HL-60 (cell line): ENCODE measurements around the gene AP3M1.

ENCODE experiments used
- DNase-seq, 2 experiments: peaks; one replicate each; pipeline ENCODE4 v3.0.0-alpha.2; 2010 to 2020; ENCODE audit warnings: low read depth in 1 of 2, low spot score in 1 of 2
- H3K27ac ChIP-seq: fragments of 250-450 bp; sonication (Bioruptor Pico); replicated peaks from 2 replicates; pipeline ENCODE4 v1.5.1; 2020; ENCODE audit warnings: mild to moderate bottlenecking, moderate library complexity
- H3K27me3 ChIP-seq: fragments of 250-450 bp; sonication (Bioruptor Pico); 2 replicates; pipeline ENCODE4 v1.5.1; 2021; ENCODE audit warnings: mild to moderate bottlenecking, moderate library complexity; ENCODE audit not compliant: insufficient read depth, poor library complexity, severe bottlenecking
- H3K4me3 ChIP-seq: replicated peaks from 2 replicates; pipeline ENCODE4 v1.5.1; 2011; ENCODE audit warnings: mild to moderate bottlenecking, control low read depth, low read length; ENCODE audit not compliant: insufficient read depth
- GABPA ChIP-seq: IDR thresholded peaks from 2 replicates; pipeline ENCODE4 v1.6.1; 2012; ENCODE audit warnings: low read depth
- POLR2AphosphoS5 ChIP-seq: IDR thresholded peaks from 2 replicates; pipeline ENCODE4 v1.6.1; 2012; ENCODE audit warnings: low read depth
- SPI1 ChIP-seq: IDR thresholded peaks from 2 replicates; pipeline ENCODE4 v1.6.1; 2012; ENCODE audit warnings: low read depth, mild to moderate bottlenecking, borderline replicate concordance
- TF ChIP-seq, protein P1 (sequence below): IDR thresholded peaks from 2 replicates; pipeline ENCODE4 v1.6.1; 2012; ENCODE audit warnings: low read depth; ENCODE audit not compliant: insufficient replicate concordance
- TF ChIP-seq, protein P2 (sequence below): IDR thresholded peaks from one replicate; pipeline ENCODE4 v1.5.1; 2011; ENCODE audit warnings: low read length, control low read depth, inconsistent platforms; ENCODE audit not compliant: insufficient read depth

Gene AP3M1

DNA sequence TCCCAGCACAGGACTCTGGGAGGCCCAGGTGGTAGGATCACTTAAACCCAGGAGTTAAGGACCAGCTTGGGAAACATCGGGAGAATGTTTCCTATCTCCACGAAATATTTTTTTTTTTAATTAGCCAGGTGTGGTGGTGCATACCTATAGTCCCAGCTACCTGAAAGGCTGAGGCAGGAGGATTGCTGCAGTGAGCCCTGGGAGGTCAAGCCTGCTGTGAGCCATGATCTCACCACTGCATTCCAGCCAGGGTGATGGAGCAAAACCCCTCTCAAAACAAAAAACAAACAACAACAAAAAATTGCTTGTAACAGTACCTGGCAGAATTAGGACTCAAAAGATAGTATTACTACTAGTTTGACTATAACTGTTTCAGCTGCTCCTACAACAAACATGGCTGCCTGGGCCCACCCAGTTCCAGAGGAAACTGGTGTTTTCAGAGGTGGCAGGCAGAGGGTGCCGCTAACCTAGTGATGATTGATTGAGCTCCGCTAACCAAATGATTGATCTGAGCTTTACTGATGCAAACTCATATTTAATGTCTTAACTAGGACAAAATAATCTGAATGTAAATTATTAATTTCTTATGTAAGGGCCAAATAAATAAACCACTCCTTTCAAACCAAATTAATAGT, 57.0 kb downstream of the AP3M1 start:
- Histone ChIP-seq H3K27ac (no peak overlapping the region), H3K27me3 (no peaks in the 10 kb centered on the region), H3K4me3 (no peak overlapping the region)
- TF ChIP-seq GABPA: no peak
- no peak for TF ChIP-seq POLR2AphosphoS5
- TF ChIP-seq SPI1: no peak
- TF ChIP-seq, protein P1, sequence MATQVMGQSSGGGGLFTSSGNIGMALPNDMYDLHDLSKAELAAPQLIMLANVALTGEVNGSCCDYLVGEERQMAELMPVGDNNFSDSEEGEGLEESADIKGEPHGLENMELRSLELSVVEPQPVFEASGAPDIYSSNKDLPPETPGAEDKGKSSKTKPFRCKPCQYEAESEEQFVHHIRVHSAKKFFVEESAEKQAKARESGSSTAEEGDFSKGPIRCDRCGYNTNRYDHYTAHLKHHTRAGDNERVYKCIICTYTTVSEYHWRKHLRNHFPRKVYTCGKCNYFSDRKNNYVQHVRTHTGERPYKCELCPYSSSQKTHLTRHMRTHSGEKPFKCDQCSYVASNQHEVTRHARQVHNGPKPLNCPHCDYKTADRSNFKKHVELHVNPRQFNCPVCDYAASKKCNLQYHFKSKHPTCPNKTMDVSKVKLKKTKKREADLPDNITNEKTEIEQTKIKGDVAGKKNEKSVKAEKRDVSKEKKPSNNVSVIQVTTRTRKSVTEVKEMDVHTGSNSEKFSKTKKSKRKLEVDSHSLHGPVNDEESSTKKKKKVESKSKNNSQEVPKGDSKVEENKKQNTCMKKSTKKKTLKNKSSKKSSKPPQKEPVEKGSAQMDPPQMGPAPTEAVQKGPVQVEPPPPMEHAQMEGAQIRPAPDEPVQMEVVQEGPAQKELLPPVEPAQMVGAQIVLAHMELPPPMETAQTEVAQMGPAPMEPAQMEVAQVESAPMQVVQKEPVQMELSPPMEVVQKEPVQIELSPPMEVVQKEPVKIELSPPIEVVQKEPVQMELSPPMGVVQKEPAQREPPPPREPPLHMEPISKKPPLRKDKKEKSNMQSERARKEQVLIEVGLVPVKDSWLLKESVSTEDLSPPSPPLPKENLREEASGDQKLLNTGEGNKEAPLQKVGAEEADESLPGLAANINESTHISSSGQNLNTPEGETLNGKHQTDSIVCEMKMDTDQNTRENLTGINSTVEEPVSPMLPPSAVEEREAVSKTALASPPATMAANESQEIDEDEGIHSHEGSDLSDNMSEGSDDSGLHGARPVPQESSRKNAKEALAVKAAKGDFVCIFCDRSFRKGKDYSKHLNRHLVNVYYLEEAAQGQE: no peak
- TF ChIP-seq, protein P2, sequence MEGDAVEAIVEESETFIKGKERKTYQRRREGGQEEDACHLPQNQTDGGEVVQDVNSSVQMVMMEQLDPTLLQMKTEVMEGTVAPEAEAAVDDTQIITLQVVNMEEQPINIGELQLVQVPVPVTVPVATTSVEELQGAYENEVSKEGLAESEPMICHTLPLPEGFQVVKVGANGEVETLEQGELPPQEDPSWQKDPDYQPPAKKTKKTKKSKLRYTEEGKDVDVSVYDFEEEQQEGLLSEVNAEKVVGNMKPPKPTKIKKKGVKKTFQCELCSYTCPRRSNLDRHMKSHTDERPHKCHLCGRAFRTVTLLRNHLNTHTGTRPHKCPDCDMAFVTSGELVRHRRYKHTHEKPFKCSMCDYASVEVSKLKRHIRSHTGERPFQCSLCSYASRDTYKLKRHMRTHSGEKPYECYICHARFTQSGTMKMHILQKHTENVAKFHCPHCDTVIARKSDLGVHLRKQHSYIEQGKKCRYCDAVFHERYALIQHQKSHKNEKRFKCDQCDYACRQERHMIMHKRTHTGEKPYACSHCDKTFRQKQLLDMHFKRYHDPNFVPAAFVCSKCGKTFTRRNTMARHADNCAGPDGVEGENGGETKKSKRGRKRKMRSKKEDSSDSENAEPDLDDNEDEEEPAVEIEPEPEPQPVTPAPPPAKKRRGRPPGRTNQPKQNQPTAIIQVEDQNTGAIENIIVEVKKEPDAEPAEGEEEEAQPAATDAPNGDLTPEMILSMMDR: no peak
- DNase-seq: no peak

DNA sequence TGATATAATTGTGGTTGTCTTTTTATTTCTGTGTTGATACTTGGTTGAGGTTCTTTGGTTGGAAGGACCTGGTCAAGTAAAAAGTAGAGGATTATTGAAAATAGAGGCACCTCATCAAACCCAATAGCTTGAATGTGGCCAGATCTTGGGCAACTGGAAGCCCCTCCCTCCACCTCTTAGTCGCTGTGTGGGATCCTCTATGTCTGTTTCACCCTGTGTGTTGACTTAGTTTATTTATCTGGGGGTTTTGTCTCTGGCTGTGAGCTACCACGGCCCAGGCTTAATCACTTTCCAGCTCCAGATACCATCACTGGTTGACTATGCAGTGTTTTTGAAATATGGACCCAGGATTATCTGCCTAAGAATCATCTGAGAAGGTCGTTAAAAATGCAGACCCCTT, 58.3 kb downstream of the AP3M1 start:
- H3K4me3 ChIP-seq: no peak overlapping the region
- TF ChIP-seq POLR2AphosphoS5: no peak
- no peak for TF ChIP-seq GABPA
- TF ChIP-seq SPI1: no peak
- TF ChIP-seq, protein P1: no peak
- TF ChIP-seq, protein P2: no peak
- H3K27me3 ChIP-seq: no peaks in the 10 kb centered on the region
- no peak for DNase-seq
- no peak overlapping the region for H3K27ac ChIP-seq

DNA sequence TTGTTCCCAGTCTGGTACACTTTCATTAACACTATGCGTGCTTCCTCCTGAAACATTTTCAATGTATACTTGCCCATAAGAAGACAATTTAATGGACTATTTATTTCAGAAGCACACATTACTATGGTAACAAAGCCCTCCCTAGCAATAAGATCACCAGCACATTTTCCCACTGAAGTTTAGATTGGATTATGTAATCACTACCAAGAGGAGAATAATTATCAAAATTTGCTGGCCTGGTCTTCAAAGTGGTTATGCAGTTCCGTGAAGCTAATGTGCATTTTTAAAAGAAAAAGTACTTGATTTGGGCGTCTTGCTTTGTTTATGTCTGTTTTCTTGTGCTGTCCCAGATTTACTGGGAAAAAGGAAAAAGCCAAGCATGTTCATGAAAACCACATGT, 61.9 kb downstream of the AP3M1 start:
- H3K27ac ChIP-seq: no peak overlapping the region
- H3K27me3 ChIP-seq: no peaks in the 10 kb centered on the region
- TF ChIP-seq, protein P2: no peak
- TF ChIP-seq GABPA: no peak
- TF ChIP-seq POLR2AphosphoS5: no peak
- TF ChIP-seq, protein P1: no peak
- no peak for TF ChIP-seq SPI1
- H3K4me3 ChIP-seq: no peak overlapping the region
- no peak for DNase-seq
